ENCODE measurements around the gene HUS1. TPM values are rescaled to one million over a fixed set of nuclear protein-coding genes. Genes with fewer than 3 reads are reported as not detected.

HUS1 gene
- total and polyA plus RNA-seq, 2 of the 13 experiments (the other 11 are each of a cell fraction or from before 2014, with no cell fraction given) = 14.8 to 16.9 TPM

- TF ChIP-seq REST (IDR thresholded peaks at IDR 0.05; ENCODE audit: borderline replicate concordance in 1 of 2, low read depth in 1 of 2, low read length in 2 of 2) (no peak), ZNF660 (CRISPR knock-in tag; IDR thresholded peaks at IDR 0.05; ENCODE audit: borderline replicate concordance, low read depth) (no peak), JUNB (CRISPR knock-in tag; IDR thresholded peaks at IDR 0.05; ENCODE audit: borderline replicate concordance) (no peak)
These were observed 49.5 kb upstream of the HUS1 start, which contains the start of gene SUN3 (continued) for GRCh38 chr7:48028938-48029337.

DNA sequence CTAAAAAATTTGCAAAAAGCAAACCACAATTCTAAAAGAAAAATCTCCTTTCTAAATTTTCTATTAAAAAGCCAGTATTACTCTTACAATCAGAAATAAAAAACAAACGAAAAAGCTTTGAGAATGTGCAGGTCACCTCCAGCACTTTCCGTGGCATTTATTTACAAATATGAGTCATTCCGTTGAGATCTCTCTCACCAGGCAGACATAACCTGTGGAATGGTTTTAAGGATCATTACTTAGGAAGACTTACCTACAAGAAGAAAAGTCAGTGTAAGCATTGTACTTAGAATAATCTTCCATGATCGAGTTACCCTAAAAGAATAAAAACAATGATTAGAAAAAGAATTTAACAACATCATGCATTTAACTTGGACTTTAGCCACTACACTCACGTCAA, 46.2 kb upstream of the HUS1 start:
- peak; percentile 67 for TF ChIP-seq FOSL2 (CRISPR knock-in tag; IDR thresholded peaks at IDR 0.05)
- TF ChIP-seq SPEN (CRISPR knock-in tag; IDR thresholded peaks at IDR 0.05; ENCODE audit: low read depth) = no peak
- no peaks in the 10 kb centered on the region for H3K4me1 ChIP-seq (ENCODE audit: insufficient read depth, low read length)
- H3K27me3 ChIP-seq (ENCODE audit: control insufficient read depth in 1 of 2, insufficient read depth in 2 of 2, low read length in 2 of 2) = no peaks in the 10 kb centered on the region; a peak in 1 of 5 replicates
- no peaks in the 10 kb centered on the region for H4K20me1 ChIP-seq (ENCODE audit: insufficient read depth, low read length)
- FAIRE-seq = no peak
- H3K36me3 ChIP-seq (replicated peaks in 1 of 2; ENCODE audit: control insufficient read depth in 1 of 2, insufficient read depth in 2 of 2, low read length in 2 of 2) = no peaks in the 10 kb centered on the region
- H3K4me3 ChIP-seq (replicated peaks in 1 of 3; ENCODE audit: insufficient read depth in 1 of 3, low read depth in 2 of 3, low read length in 3 of 3) = no peak overlapping the region
- H3K79me2 ChIP-seq (ENCODE audit: insufficient read depth, low read length) = no peaks in the 10 kb centered on the region
- POLR2A ChIA-PET = no interaction called here
- WGBS (ENCODE audit: low lambda C conversion rate) = 2% methylated on average over 5 of the region's 5 CpGs
- H3K9ac ChIP-seq (ENCODE audit: insufficient read depth, low read depth, low read length) = no peak overlapping the region
- no TSS peak for BruUV-seq (replicated peaks)
- intact Hi-C loops (cut with micrococcal nuclease; ENCODE audit: unreplicated experiment) = no loop called here
- ATAC-seq = no peak; the same call in 2 of the 3 replicates
- H3K9me3 ChIP-seq (ENCODE audit: low read length) = no peaks in the 10 kb centered on the region
- no peak overlapping the region for H3K4me2 ChIP-seq (ENCODE audit: low read depth, low read length)
- CTCF ChIA-PET (ENCODE audit: low intra/inter-chr PET ratio, low total read pairs) = no interaction called here
- in situ Hi-C loops (cut with HindIII; ENCODE audit: extremely low pct_ligation_motif_present, low pct_unique_long_range_greater_than_20kb) = no loop called here
- H2AFZ ChIP-seq (ENCODE audit: low read length) = no peak overlapping the region
- DNase-seq (ENCODE audit: low spot score) = peak; percentile 8
- H3K27ac ChIP-seq (ENCODE audit: extremely low read length, insufficient read depth, low read length) = no peak overlapping the region
